ENCODE results near the gene UBXN4.

GRCh38 chr2:135799738-135800137 is 58.1 kb downstream of the UBXN4 start:
- TF ChIP-seq CTCF (IDR thresholded peaks at IDR 0.05) = no peak
- no peak for TF ChIP-seq POLR2A (IDR thresholded peaks at IDR 0.05; ENCODE audit: low read depth)
